Mesothelial cell of epicardium (in vitro differentiated cells): ENCODE data around the gene MIPOL1. TPM values are rescaled to one million over a fixed set of nuclear protein-coding genes. Genes with fewer than 3 reads are reported as not detected.

Source experiments
- DNase-seq, 2 experiments: peaks; one replicate each; pipeline ENCODE4 v3.0.0; 2021; ENCODE audit warnings: low spot score in 2 of 2; ENCODE audit not compliant: unreplicated experiment in 2 of 2
- H3K27ac Mint-ChIP-seq: 2 replicates; pipeline ENCODE4 v1.8.0; 2021; ENCODE audit warnings: mixed read lengths
- H3K27me3 Mint-ChIP-seq: 2 replicates; pipeline ENCODE4 v1.8.0; 2021; ENCODE audit warnings: low read depth, mixed read lengths
- H3K36me3 Mint-ChIP-seq: 2 replicates; pipeline ENCODE4 v1.8.0; 2021; ENCODE audit warnings: mixed read lengths
- H3K4me1 Mint-ChIP-seq: 2 replicates; pipeline ENCODE4 v1.8.0; 2021; ENCODE audit warnings: mixed read lengths
- H3K4me3 Mint-ChIP-seq: 2 replicates; pipeline ENCODE4 v1.8.0; 2021; ENCODE audit warnings: mild to moderate bottlenecking, moderate library complexity, mixed read lengths
- H3K9me3 Mint-ChIP-seq: 2 replicates; pipeline ENCODE4 v1.8.0; 2021; ENCODE audit warnings: mixed read lengths
- CTCF ChIP-seq: fragments of 200-600 bp; sonication (generic); IDR thresholded peaks from one replicate; pipeline ENCODE4 v1.5.0; 2021; ENCODE audit warnings: antibody characterized with exemption; ENCODE audit not compliant: unreplicated experiment
- total RNA-seq: library from RNA; stranded (reverse); gene quantifications from 3 replicates; pipeline ENCODE4 v1.2.1, GENCODE V29; 2021

MIPOL1 gene
- total RNA-seq, 1 donor from 2014 or later = 28.4 TPM

GRCh38 chr14:37515771-37516170 lies 318.0 kb downstream of the MIPOL1 start:
- Mint-ChIP-seq H3K9me3 (no peaks in the 10 kb centered on the region), H3K27ac (no peak overlapping the region), H3K4me3 (no peak overlapping the region), H3K4me1 (peaks cover 6% of the 10 kb centered on the region), H3K36me3 (no peaks in the 10 kb centered on the region), H3K27me3 (no peaks in the 10 kb centered on the region)
- DNase-seq = no peak
- TF ChIP-seq CTCF = no peak

GRCh38 chr14:37526994-37527393 lies 329.3 kb downstream of the MIPOL1 start:
- peaks cover 3% of the 10 kb centered on the region for H3K36me3 Mint-ChIP-seq
- H3K4me3 Mint-ChIP-seq = no peak overlapping the region
- H3K27ac Mint-ChIP-seq = no peak overlapping the region
- TF ChIP-seq CTCF = no peak
- H3K4me1 Mint-ChIP-seq = peaks cover 13% of the 10 kb centered on the region
- no peak for DNase-seq
- no peaks in the 10 kb centered on the region for H3K9me3 Mint-ChIP-seq
- no peaks in the 10 kb centered on the region for H3K27me3 Mint-ChIP-seq

- Mint-ChIP-seq H3K4me3 (no peak overlapping the region), H3K9me3 (peaks cover 4% of the 10 kb centered on the region), H3K36me3 (no peaks in the 10 kb centered on the region)
Measured at GRCh38 chr14:37539992-37540391, 342.3 kb downstream of the MIPOL1 start.

GRCh38 chr14:37544407-37544806 lies 346.7 kb downstream of the MIPOL1 start:
- no peaks in the 10 kb centered on the region for H3K27me3 Mint-ChIP-seq
- no peak overlapping the region for H3K27ac Mint-ChIP-seq
- H3K4me1 Mint-ChIP-seq = peaks cover 28% of the 10 kb centered on the region
- H3K4me3 Mint-ChIP-seq = no peak overlapping the region
- no peaks in the 10 kb centered on the region for H3K36me3 Mint-ChIP-seq
- H3K9me3 Mint-ChIP-seq = peaks cover under 1% of the 10 kb centered on the region
- no peak for TF ChIP-seq CTCF
- no peak for DNase-seq

More at GRCh38 chr14:37539992-37540391, 342.3 kb downstream of the MIPOL1 start:
- TF ChIP-seq CTCF = no peak
- H3K27me3 Mint-ChIP-seq = no peaks in the 10 kb centered on the region
- H3K4me1 Mint-ChIP-seq = peaks cover 8% of the 10 kb centered on the region
- no peak for DNase-seq
- H3K27ac Mint-ChIP-seq = no peak overlapping the region

- no peaks in the 10 kb centered on the region for H3K36me3 Mint-ChIP-seq
- H3K27me3 Mint-ChIP-seq = no peaks in the 10 kb centered on the region
- H3K4me1 Mint-ChIP-seq = peaks cover 28% of the 10 kb centered on the region
- H3K27ac Mint-ChIP-seq = no peak overlapping the region
- H3K9me3 Mint-ChIP-seq = no peaks in the 10 kb centered on the region
- DNase-seq = no peak
- TF ChIP-seq CTCF = no peak
- no peak overlapping the region for H3K4me3 Mint-ChIP-seq
Measured at GRCh38 chr14:37545174-37545573, 347.4 kb downstream of the MIPOL1 start.
